ENCODE data around the gene ALDOB.
A peak's percentile ranks its signal among the peaks of the same experiment; 100 is the strongest.

Gene ALDOB

GRCh38 chr9:101435601-101436079, at the start of gene ALDOB:
Gene ALDOB, minus strand, starts transcription at chr9:101435774. Its CDS starts 4,887 bp downstream, at chr9:101430887.
- DNase-seq (ENCODE audit: low read depth in 3 of 3), result no peak

GRCh38 chr9:101484046-101484445, 48.5 kb upstream of the ALDOB start:
- DNase-seq (ENCODE audit: low read depth in 3 of 3), result no peak

DNA sequence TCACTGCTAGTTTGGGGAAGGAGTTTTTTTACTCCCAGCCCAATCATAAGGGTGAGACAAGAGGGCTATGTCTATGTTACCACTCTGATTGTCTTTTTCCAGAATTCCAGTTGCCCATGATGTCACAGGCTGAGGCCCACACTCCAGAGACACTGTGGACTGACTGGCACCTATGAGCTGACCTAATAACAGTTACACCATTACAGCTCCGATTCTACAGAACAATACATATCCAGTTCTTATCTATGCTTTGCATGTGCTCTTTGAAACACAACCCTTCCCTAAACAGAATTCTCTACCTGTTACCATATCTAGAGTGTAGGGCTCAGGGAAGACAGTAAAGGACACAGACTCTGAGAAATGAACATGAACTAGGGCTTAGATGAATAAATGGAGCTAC, 45.7 kb upstream of the ALDOB start:
- DNase-seq (ENCODE audit: low read depth in 3 of 3), result no peak

GRCh38 chr9:101480386-101480785, 44.8 kb upstream of the ALDOB start:
- DNase-seq (ENCODE audit: low read depth in 3 of 3), result no peak

DNA sequence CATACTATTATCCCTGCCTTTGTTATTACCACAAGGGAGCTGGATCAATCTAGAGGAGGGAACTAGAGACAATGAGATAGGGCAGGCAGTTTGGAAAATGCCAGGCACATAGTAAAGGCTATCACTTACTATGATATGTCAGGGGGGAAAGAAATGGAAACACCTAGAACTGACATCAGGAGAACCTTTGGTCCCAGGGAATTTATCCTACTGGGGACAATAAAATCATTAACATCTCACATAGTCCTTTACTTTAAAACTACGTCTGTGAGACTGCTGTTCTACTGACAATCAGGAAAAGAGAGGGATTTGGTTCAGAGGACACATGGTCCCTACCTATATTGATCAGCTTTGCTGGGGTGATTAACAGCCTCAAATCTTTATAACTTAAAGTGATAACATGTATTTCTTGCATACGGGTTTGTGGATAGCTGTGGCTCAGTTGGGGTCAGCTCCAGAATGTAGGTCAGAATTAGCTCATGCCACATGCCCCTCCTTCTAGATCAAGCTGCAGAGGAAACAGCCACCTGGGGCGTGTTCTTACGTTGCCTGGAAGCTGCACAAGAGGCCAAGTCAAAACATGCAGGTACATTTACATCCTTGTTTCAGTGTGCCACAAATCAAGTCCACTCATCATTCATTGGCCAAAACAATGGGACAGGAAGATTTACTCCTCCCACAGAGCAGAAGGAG, 43.9 kb upstream of the ALDOB start:
- no peak for DNase-seq (ENCODE audit: low read depth in 3 of 3)

- no peak for DNase-seq (ENCODE audit: low read depth in 3 of 3)
Observed at GRCh38 chr9:101478906-101479305, 43.3 kb upstream of the ALDOB start.

DNA sequence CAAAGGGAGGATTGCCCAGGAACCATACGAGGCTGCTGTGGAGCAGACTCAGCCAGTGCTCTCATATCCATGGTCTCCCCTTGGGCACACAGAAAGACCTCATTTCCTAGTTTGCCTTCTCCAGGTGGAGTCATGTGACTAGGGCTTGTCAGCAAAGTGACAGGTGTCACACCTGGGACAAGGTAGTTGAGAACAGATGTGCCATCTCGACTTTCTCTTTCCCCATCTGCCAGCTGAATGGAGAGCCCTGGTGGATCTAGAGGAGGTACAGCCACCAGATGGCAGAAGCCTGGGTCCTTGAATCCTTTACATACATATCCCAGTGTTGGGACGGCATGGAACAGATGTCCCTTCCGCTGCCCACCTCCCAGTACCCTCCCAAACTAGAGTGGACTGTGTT, 42.9 kb upstream of the ALDOB start:
- no peak for DNase-seq (ENCODE audit: low read depth in 3 of 3)

GRCh38 chr9:101477736-101478135, 42.2 kb upstream of the ALDOB start:
- no peak for DNase-seq (ENCODE audit: low read depth in 3 of 3)

DNA sequence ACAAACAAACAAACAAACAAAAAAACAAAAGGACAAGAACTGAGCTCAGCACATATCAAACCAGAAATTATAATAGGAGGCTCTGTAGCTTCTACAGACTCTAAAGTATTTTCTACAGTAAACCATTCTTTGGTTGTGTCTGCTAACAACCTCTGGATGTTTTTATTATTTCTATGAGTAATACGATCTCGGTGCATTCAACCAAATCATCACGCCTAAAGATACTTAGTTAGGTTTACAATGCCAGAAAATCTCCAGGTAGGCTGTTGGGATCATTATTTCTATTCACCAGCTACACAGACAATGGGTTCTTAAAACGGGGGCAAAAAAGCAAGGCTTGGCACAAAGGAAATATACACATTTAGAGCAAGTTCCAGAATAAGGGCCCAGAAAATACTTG, 41.6 kb upstream of the ALDOB start:
- no peak for DNase-seq (ENCODE audit: low read depth in 3 of 3)

DNA sequence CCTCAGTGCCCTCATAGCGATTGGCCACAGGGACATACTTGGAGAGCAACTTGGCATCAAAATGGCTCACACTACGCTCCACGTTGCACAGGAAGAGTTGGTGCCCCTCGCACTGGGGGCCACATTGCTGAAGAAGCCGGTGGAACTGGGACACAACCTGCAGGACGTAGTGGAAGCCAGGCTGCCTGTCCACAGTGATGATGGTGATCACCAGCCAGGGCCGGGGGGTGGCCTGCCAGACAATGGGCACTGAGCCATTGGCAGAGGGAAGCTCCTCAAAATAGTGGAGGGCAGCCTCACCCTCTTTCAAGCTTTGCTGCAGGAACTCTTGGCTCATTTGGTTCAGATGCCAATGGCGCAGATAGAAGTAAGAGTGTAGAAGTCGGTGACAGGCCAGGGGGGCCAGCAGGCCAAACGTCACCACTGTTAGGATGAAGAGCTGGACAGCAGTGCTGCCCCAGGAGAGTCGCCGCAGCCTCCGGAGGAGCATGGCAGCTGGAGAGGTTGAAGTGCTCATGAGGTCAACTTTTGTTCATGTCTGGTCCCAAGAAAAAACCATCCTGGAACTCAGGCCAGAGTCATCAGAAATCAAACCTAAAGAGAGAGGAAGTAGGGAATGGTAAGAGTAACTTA, 41.1 kb upstream of the ALDOB start:
- no peak for DNase-seq (ENCODE audit: low read depth in 3 of 3)

GRCh38 chr9:101472891-101473290, 37.3 kb upstream of the ALDOB start:
- no peak for DNase-seq (ENCODE audit: low read depth in 3 of 3)

GRCh38 chr9:101470929-101471328, 35.4 kb upstream of the ALDOB start:
- DNase-seq (ENCODE audit: low read depth in 3 of 3), result no peak

DNA sequence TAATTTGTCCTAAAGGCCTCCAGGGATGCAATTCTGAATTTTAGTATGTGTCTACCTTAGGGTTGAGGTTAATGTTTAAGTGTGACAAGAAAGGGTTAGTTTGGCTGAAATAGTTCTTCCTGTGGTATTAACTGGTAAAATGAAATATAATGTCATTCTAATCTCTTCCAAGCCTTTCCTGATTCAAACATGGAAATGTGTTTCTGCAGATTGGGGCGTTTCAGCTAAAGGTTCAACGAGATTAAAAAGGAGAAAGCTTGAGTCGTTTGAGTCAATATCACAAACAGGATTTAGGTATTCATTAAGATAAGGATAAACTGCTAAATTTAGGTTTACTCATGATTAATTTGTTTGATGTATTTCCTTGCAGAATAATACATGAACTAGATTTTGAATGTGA, 34.4 kb upstream of the ALDOB start:
- DNase-seq (ENCODE audit: low read depth in 3 of 3), result no peak

GRCh38 chr9:101469026-101469425, 33.5 kb upstream of the ALDOB start:
- DNase-seq (ENCODE audit: low read depth in 3 of 3), result no peak

- DNase-seq (ENCODE audit: low read depth in 3 of 3), result no peak
Observed at GRCh38 chr9:101468116-101468515, 32.5 kb upstream of the ALDOB start.

GRCh38 chr9:101467690-101468089, 32.1 kb upstream of the ALDOB start:
- no peak for DNase-seq (ENCODE audit: low read depth in 3 of 3)

DNA sequence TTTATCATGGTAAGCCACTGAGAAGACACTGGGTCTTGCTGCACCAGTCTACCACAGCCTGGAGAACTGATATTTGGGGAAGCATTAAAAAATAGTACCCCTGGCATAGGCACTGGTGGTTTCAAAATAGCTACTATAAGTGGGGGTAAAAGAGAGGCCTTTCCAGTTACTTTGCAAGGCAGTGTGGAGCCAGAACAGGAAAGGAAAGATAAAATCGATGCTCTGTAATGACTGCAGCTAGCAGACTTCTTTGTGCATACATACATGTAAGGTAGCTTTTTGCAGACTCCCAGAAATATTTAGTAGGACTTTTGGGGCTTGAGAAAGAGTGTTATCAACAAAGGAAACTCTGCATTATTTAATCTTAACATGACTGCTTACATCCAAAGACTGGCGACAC, 31.3 kb upstream of the ALDOB start:
- no peak for DNase-seq (ENCODE audit: low read depth in 3 of 3)

GRCh38 chr9:101465326-101465915, 29.8 kb upstream of the ALDOB start:
- DNase-seq (ENCODE audit: low read depth in 3 of 3), result no peak

DNA sequence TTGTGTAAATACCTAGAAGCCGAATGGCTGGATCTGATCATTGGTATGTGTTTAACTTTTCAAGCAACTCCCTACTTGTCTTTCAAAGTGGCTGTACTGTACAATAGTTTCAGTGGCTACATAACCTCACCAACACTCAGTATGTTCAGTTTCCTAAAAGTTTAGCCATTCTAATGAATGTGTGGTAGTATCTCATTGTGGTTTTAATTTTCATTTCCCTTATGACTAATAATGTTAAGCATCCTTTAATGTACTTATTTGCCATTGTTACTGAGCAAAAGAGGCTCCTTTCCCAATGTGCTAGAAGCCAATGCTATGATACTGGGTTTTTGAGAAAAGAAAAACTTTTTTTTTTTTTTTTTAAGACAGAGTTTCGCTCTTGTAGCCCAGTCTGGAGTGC, 27.8 kb upstream of the ALDOB start:
- DNase-seq (ENCODE audit: low read depth in 3 of 3), result no peak

DNA sequence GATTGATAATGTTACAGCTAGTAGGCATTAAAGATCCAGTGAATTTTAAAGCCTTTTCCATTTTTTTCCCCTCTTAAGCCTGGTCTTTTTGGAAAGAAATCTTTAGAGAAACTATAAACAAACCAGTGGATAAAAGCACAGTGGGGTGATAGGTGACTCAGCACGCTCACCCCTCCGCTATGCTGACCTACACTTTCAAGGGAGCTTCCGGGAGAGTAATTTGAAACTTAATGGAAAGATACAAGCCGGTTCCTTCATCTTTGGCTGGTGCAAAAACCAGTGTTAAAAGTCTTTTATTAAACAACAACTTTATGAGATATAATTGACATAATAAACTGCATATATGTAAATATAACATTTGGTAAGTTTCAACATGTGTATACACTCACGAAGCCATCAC, 27.0 kb upstream of the ALDOB start:
- DNase-seq (ENCODE audit: low read depth in 3 of 3), result no peak

DNA sequence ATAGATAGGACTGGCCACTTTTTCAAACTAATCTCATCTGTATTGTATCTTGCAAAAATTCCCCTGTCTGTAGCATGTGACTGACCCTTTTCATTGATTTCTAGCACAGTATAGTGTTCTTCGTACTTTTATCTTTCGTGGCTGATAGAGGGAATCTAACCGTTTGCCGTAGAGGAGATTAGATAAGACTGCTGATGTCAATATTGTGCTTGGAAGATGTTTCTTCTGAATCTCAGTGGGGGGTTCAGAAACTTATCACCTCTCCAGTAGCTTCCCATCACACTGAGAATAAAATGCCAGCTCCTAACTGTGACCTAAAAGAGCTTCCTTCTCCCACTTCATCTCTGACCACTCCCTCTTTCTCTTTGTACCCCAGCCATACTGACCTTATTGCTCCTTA, 25.4 kb upstream of the ALDOB start:
- no peak for DNase-seq (ENCODE audit: low read depth in 3 of 3)

- peak in 1 of 3 donors; percentile 10 for DNase-seq (ENCODE audit: low read depth in 3 of 3)
Observed at GRCh38 chr9:101458963-101459631, 23.5 kb upstream of the ALDOB start.

GRCh38 chr9:101457003-101457402, 21.4 kb upstream of the ALDOB start:
- DNase-seq (ENCODE audit: low read depth in 3 of 3), result no peak
